ENCODE results near the gene LAMP5. TPM values are rescaled to one million over a fixed set of nuclear protein-coding genes. Genes with fewer than 3 reads are reported as not detected.

The LAMP5 gene
- under 1 TPM in 2 of 3 donors, not detected in 1; 0.03 to 0.06 TPM for polyA plus RNA-seq

- WGBS, 3 donors, result 1 to 2% (median 2%) methylated on average over 37 to 38 of the region's 38 CpGs
- H3K27ac ChIP-seq (ENCODE audit: low read depth, low read length), result no peak within 1 kb of the TSS
Measured at GRCh38 chr20:9514461-9515213, at the start of gene LAMP5. TSS of gene LAMP5 (plus strand) at chr20:9514590. CDS start at chr20:9514853, 263 bp downstream.

- H3K27ac ChIP-seq (ENCODE audit: low read depth, low read length), result no peak overlapping the region
- 41 to 49% (median 48%) methylated on average over 3 of the region's 3 CpGs for WGBS, 3 donors
Measured at GRCh38 chr20:9467995-9468394, 46.4 kb upstream of the LAMP5 start.

GRCh38 chr20:9474835-9475415 is 39.5 kb upstream of the LAMP5 start:
- no peak overlapping the region for H3K27ac ChIP-seq (ENCODE audit: low read depth, low read length)
- WGBS, 3 donors, result 88 to 95% (median 90%) methylated on average over 2 of the region's 2 CpGs

- H3K27ac ChIP-seq (ENCODE audit: low read depth, low read length), result no peak overlapping the region
Measured at GRCh38 chr20:9475456-9475855, 38.9 kb upstream of the LAMP5 start.

- WGBS, 3 donors, result 51 to 88% (median 67%) methylated on average over 4 of the region's 4 CpGs
- H3K27ac ChIP-seq (ENCODE audit: low read depth, low read length), result no peak overlapping the region
Measured at GRCh38 chr20:9476174-9476573, 38.2 kb upstream of the LAMP5 start.

- no peak overlapping the region for H3K27ac ChIP-seq (ENCODE audit: low read depth, low read length)
- 85 to 96% (median 94%) methylated on average over 7 of the region's 7 CpGs for WGBS, 3 donors
Measured at GRCh38 chr20:9476637-9477036, 37.8 kb upstream of the LAMP5 start.

GRCh38 chr20:9478771-9479170 is 35.6 kb upstream of the LAMP5 start:
- 90 to 95% (median 90%) methylated on average over 4 of the region's 4 CpGs for WGBS, 3 donors
- no peak overlapping the region for H3K27ac ChIP-seq (ENCODE audit: low read depth, low read length)

- 91 to 93% (median 91%) methylated on average over 4 of the region's 4 CpGs for whole genome bisulfite sequencing, 3 donors
- no peak overlapping the region for H3K27ac ChIP-seq (ENCODE audit: low read depth, low read length)
Measured at GRCh38 chr20:9480066-9480465, 34.3 kb upstream of the LAMP5 start.

- no peak overlapping the region for H3K27ac ChIP-seq (ENCODE audit: low read depth, low read length)
- WGBS, 3 donors, result 59 to 74% (median 70%) methylated on average over 3 of the region's 3 CpGs
Measured at GRCh38 chr20:9482180-9482579, 32.2 kb upstream of the LAMP5 start.

GRCh38 chr20:9483131-9483530 is 31.3 kb upstream of the LAMP5 start:
- H3K27ac ChIP-seq (ENCODE audit: low read depth, low read length), result no peak overlapping the region
- WGBS, 3 donors, result 69 to 79% (median 79%) methylated on average over 2 of the region's 2 CpGs

GRCh38 chr20:9485614-9486340 is 28.6 kb upstream of the LAMP5 start:
- WGBS, 3 donors, result 58 to 84% (median 84%) methylated on average over 9 of the region's 9 CpGs
- H3K27ac ChIP-seq (ENCODE audit: low read depth, low read length), result no peak overlapping the region

GRCh38 chr20:9487231-9487630 is 27.2 kb upstream of the LAMP5 start:
- H3K27ac ChIP-seq (ENCODE audit: low read depth, low read length), result no peak overlapping the region
- WGBS, 3 donors, result 72 to 89% (median 83%) methylated on average over 4 of the region's 4 CpGs

- WGBS, 3 donors, result 47 to 57% (median 51%) methylated on average over 2 of the region's 2 CpGs
- H3K27ac ChIP-seq (ENCODE audit: low read depth, low read length), result no peak overlapping the region
Measured at GRCh38 chr20:9488063-9488462, 26.3 kb upstream of the LAMP5 start.

GRCh38 chr20:9490161-9490560 is 24.2 kb upstream of the LAMP5 start:
- 79 to 82% (median 79%) methylated on average over 3 of the region's 3 CpGs for WGBS, 3 donors
- no peak overlapping the region for H3K27ac ChIP-seq (ENCODE audit: low read depth, low read length)

- WGBS, 3 donors, result 88 to 91% (median 91%) methylated on average over 3 of the region's 3 CpGs
- H3K27ac ChIP-seq (ENCODE audit: low read depth, low read length), result no peak overlapping the region
Measured at GRCh38 chr20:9490631-9491030, 23.8 kb upstream of the LAMP5 start.

- 50 to 92% (median 84%) methylated on average over 1 of the region's 1 CpG for WGBS, 3 donors
- no peak overlapping the region for H3K27ac ChIP-seq (ENCODE audit: low read depth, low read length)
Measured at GRCh38 chr20:9491324-9491723, 23.1 kb upstream of the LAMP5 start.

- WGBS, 3 donors, result 61 to 69% (median 63%) methylated on average over 4 of the region's 4 CpGs
- no peak overlapping the region for H3K27ac ChIP-seq (ENCODE audit: low read depth, low read length)
Measured at GRCh38 chr20:9492067-9492466, 22.3 kb upstream of the LAMP5 start.

GRCh38 chr20:9493803-9494202 is 20.6 kb upstream of the LAMP5 start:
- WGBS, 3 donors, result 36 to 71% (median 66%) methylated on average over 2 of the region's 2 CpGs
- no peak overlapping the region for H3K27ac ChIP-seq (ENCODE audit: low read depth, low read length)

- 73 to 84% (median 79%) methylated on average over 2 of the region's 2 CpGs for WGBS, 3 donors
Measured at GRCh38 chr20:9495701-9496100, 18.7 kb upstream of the LAMP5 start.

More at GRCh38 chr20:9495701-9496100, 18.7 kb upstream of the LAMP5 start:
- H3K27ac ChIP-seq (ENCODE audit: low read depth, low read length), result no peak overlapping the region

Measured in adipose tissue (tissue), 3 donors.